Large intestine (tissue), 3 donors: ENCODE results near the gene TIMMDC1. TPM values are rescaled to one million over a fixed set of nuclear protein-coding genes. Genes with fewer than 3 reads are reported as not detected.
"Not testable (repeated sequence)": the region's sequence is repeated elsewhere in the genome, so short reads cannot be mapped to it uniquely, and the experiment has no call there.

ENCODE experiments used
- DNase-seq, 2 donors: peaks; one replicate each; pipeline versions ENCODE4 v3.0.0 to v3.0.0-alpha.2; 2013
- H3K27ac ChIP-seq: one replicate; pipeline ENCODE4 v1.5.1; 2013; ENCODE audit warnings: low read length
- H3K27me3 ChIP-seq: 2 replicates; pipeline ENCODE4 v1.6.1; 2013; ENCODE audit warnings: low read length; ENCODE audit not compliant: control insufficient read depth, insufficient read depth
- H3K36me3 ChIP-seq: 2 replicates; pipeline ENCODE4 v1.6.1; 2013; ENCODE audit warnings: low read length; ENCODE audit not compliant: control insufficient read depth, insufficient read depth
- H3K4me1 ChIP-seq: one replicate; pipeline ENCODE4 v1.6.1; 2013; ENCODE audit warnings: low read length; ENCODE audit not compliant: control insufficient read depth, insufficient read depth
- H3K4me3 ChIP-seq: one replicate; pipeline ENCODE4 v1.5.1; 2013; ENCODE audit warnings: low read length
- H3K9me3 ChIP-seq: one replicate; pipeline ENCODE4 v1.6.1; 2013; ENCODE audit warnings: mild to moderate bottlenecking, low read depth, low read length, moderate library complexity; ENCODE audit not compliant: control insufficient read depth
- WGBS: methylation state at CpG from one replicate; pipeline ENCODE4 v1.1.5; 2013; ENCODE audit warnings: low lambda C conversion rate; ENCODE audit not compliant: insufficient coverage; 5-methylcytosine and 5-hydroxymethylcytosine counted together
- polyA plus RNA-seq: library from polyadenylated mRNA; unstranded; fragments of 120-200 nt; gene quantifications from one replicate; pipeline ENCODE4 v1.2.1, GENCODE V29; 2013

Gene TIMMDC1
- polyA plus RNA-seq, 1 donor = 67.9 TPM

GRCh38 chr3:119534296-119534695 is 35.9 kb downstream of the TIMMDC1 start:
- H3K4me1 ChIP-seq = no peaks in the 10 kb centered on the region
- H3K4me3 ChIP-seq = no peak overlapping the region
- no CpG with 5 or more reads among the region's 1 CpG for WGBS
- no peak overlapping the region for H3K27ac ChIP-seq
- DNase-seq = no peak
- H3K36me3 ChIP-seq = no peaks in the 10 kb centered on the region
- H3K9me3 ChIP-seq = no peaks in the 10 kb centered on the region
- H3K27me3 ChIP-seq = no peaks in the 10 kb centered on the region

GRCh38 chr3:119536757-119537156 is 38.4 kb downstream of the TIMMDC1 start:
- DNase-seq = no peak
- H3K27ac ChIP-seq = no peak overlapping the region
- H3K4me1 ChIP-seq = no peaks in the 10 kb centered on the region
- H3K27me3 ChIP-seq = no peaks in the 10 kb centered on the region
- 100% methylated on average over 1 of the region's 4 CpGs for WGBS
- H3K4me3 ChIP-seq = no peak overlapping the region
- H3K36me3 ChIP-seq = no peaks in the 10 kb centered on the region
- no peaks in the 10 kb centered on the region for H3K9me3 ChIP-seq

GRCh38 chr3:119538772-119539171 is 40.4 kb downstream of the TIMMDC1 start:
- Histone ChIP-seq H3K27ac (no peak overlapping the region), H3K27me3 (no peaks in the 10 kb centered on the region), H3K4me1 (no peaks in the 10 kb centered on the region), H3K9me3 (no peaks in the 10 kb centered on the region), H3K36me3 (no peaks in the 10 kb centered on the region), H3K4me3 (no peak overlapping the region)
- DNase-seq = no peak
- no CpG with 5 or more reads among the region's 1 CpG for WGBS

GRCh38 chr3:119541547-119541946 is 43.2 kb downstream of the TIMMDC1 start:
- Histone ChIP-seq H3K4me3 (no peak overlapping the region), H3K9me3 (no peaks in the 10 kb centered on the region), H3K27ac (no peak overlapping the region), H3K36me3 (no peaks in the 10 kb centered on the region), H3K27me3 (no peaks in the 10 kb centered on the region), H3K4me1 (no peaks in the 10 kb centered on the region)
- WGBS = 80% methylated on average over 3 of the region's 3 CpGs
- no peak for DNase-seq

GRCh38 chr3:119542168-119542767 is 43.9 kb downstream of the TIMMDC1 start:
- no peaks in the 10 kb centered on the region for H3K4me1 ChIP-seq
- DNase-seq = no peak
- H3K9me3 ChIP-seq = no peaks in the 10 kb centered on the region
- H3K27me3 ChIP-seq = no peaks in the 10 kb centered on the region
- H3K36me3 ChIP-seq = no peaks in the 10 kb centered on the region
- no peak overlapping the region for H3K27ac ChIP-seq
- WGBS = 20% methylated on average over 1 of the region's 2 CpGs
- no peak overlapping the region for H3K4me3 ChIP-seq

GRCh38 chr3:119543147-119543546 is 44.8 kb downstream of the TIMMDC1 start:
- Histone ChIP-seq H3K4me3 (no peak overlapping the region), H3K9me3 (no peaks in the 10 kb centered on the region), H3K27me3 (no peaks in the 10 kb centered on the region), H3K27ac (no peak overlapping the region), H3K36me3 (no peaks in the 10 kb centered on the region), H3K4me1 (no peaks in the 10 kb centered on the region)
- no peak for DNase-seq
- WGBS = 100% methylated on average over 1 of the region's 7 CpGs

- Histone ChIP-seq H3K27me3 (no peaks in the 10 kb centered on the region), H3K4me1 (no peaks in the 10 kb centered on the region), H3K36me3 (no peaks in the 10 kb centered on the region), H3K4me3 (no peak overlapping the region), H3K27ac (no peak overlapping the region), H3K9me3 (no peaks in the 10 kb centered on the region)
- DNase-seq = no peak
- WGBS = 78% methylated on average over 1 of the region's 1 CpG
Measured at GRCh38 chr3:119547227-119547626, 48.9 kb downstream of the TIMMDC1 start.

- Histone ChIP-seq H3K9me3 (no peaks in the 10 kb centered on the region), H3K27ac (no peak overlapping the region), H3K27me3 (no peaks in the 10 kb centered on the region), H3K36me3 (no peaks in the 10 kb centered on the region), H3K4me3 (no peak overlapping the region), H3K4me1 (no peaks in the 10 kb centered on the region)
- WGBS = no CpG with 5 or more reads among the region's 3 CpGs
- DNase-seq = no peak
Measured at GRCh38 chr3:119548341-119548740, 50.0 kb downstream of the TIMMDC1 start.

GRCh38 chr3:119550192-119550910 is 52.0 kb downstream of the TIMMDC1 start:
- Histone ChIP-seq H3K9me3 (no peaks in the 10 kb centered on the region), H3K4me1 (no peaks in the 10 kb centered on the region), H3K36me3 (no peaks in the 10 kb centered on the region), H3K27me3 (no peaks in the 10 kb centered on the region), H3K27ac (no peak overlapping the region), H3K4me3 (no peak overlapping the region)
- no peak for DNase-seq
- WGBS = 100% methylated on average over 1 of the region's 9 CpGs

- no peak for DNase-seq
- no peak overlapping the region for H3K4me3 ChIP-seq
- H3K27ac ChIP-seq = no peak overlapping the region
- H3K36me3 ChIP-seq = no peaks in the 10 kb centered on the region
- H3K9me3 ChIP-seq = no peaks in the 10 kb centered on the region
- H3K4me1 ChIP-seq = no peaks in the 10 kb centered on the region
- no peaks in the 10 kb centered on the region for H3K27me3 ChIP-seq
- no CpG with 5 or more reads among the region's 5 CpGs for WGBS
Measured at GRCh38 chr3:119551598-119551997, 53.3 kb downstream of the TIMMDC1 start.

GRCh38 chr3:119552928-119553327 is 54.6 kb downstream of the TIMMDC1 start:
- not testable (repeated sequence) for H3K27me3 ChIP-seq, H3K4me1 ChIP-seq, H3K36me3 ChIP-seq, H3K9me3 ChIP-seq, DNase-seq, H3K4me3 ChIP-seq, H3K27ac ChIP-seq
- WGBS = 100% methylated on average over 2 of the region's 6 CpGs
